GM12891 (cell line): Measurements from ENCODE around the gene DIP2C.
A peak's percentile ranks its signal among the peaks of the same experiment; 100 is the strongest.

ENCODE experiments used
- DNase-seq: peaks from one replicate; pipeline ENCODE4 v3.0.0; 2011; ENCODE audit warnings: low spot score; ENCODE audit not compliant: insufficient read length
- FAIRE-seq: peaks from 2 replicates; lab custom pipeline; 2011; peaks lifted over from hg19 to GRCh38; lab: Jason Lieb, UNC
- PAX5 ChIP-seq: IDR thresholded peaks from 2 replicates; pipeline ENCODE4 v1.6.1; 2011; ENCODE audit warnings: low read length, moderate library complexity, mild to moderate bottlenecking; ENCODE audit not compliant: insufficient read depth, severe bottlenecking
- POLR2A ChIP-seq: IDR thresholded peaks from 2 replicates; pipeline ENCODE4 v1.6.1; 2011; ENCODE audit warnings: low read depth, low read length, control low read depth
- POLR2AphosphoS5 ChIP-seq: IDR thresholded peaks from 2 replicates; pipeline ENCODE4 v1.6.1; 2011; ENCODE audit warnings: low read depth, low read length, control low read depth
- POU2F2 ChIP-seq: IDR thresholded peaks from 2 replicates; pipeline ENCODE4 v1.6.1; 2011; ENCODE audit warnings: low read depth, mild to moderate bottlenecking, control low read depth, low read length, moderate library complexity
- SPI1 ChIP-seq: IDR thresholded peaks from 2 replicates; pipeline ENCODE4 v1.6.1; 2011; ENCODE audit warnings: low read depth, low read length, control low read depth
- TAF1 ChIP-seq: IDR thresholded peaks from 2 replicates; pipeline ENCODE4 v1.6.1; 2011; ENCODE audit warnings: low read depth, low read length, control low read depth

The DIP2C gene

DNA sequence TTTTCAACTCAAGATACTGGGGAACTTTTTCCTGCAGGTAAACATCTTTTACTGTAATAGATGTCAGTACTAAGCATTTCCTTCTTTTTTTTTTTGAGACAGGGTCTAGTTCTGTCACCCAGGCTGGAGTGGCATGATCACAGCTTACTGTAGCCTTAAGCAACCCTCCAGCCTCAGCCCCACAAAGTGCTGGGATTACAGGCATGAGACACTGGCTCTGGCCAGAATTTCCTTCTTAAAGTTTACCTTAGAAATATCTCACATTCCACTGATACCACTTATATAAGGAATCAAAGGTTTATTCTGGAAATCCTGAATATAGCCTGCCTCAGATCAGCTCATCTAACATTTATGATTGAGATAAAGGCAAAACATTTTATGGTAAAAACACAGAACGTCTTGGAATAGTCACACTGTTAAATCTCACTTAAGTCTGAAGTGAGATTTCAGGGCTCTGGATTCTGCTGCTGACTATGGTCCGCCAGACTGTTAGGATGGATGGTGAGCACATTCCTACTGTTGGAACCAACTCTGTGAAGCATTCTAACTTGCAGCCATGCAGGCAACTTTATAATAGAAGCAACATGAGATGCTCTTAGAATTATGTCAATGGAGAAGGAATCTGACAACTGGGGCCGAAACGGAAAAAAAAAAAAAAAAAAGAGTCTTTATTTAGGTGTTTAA, 402.3 kb downstream of the DIP2C start:
- FAIRE-seq, result no peak

GRCh38 chr10:285216-285615, 404.3 kb downstream of the DIP2C start:
- peak; percentile 20 for FAIRE-seq
- TF ChIP-seq POLR2A, result no peak
- TF ChIP-seq POU2F2, result no peak
- no peak for TF ChIP-seq POLR2AphosphoS5
- no peak for TF ChIP-seq PAX5
- no peak for TF ChIP-seq TAF1
- TF ChIP-seq SPI1, result no peak
- DNase-seq, result no peak

More for the DNA sequence above, 402.3 kb downstream of the DIP2C start:
- no peak for DNase-seq
- no peak for TF ChIP-seq SPI1
- no peak for TF ChIP-seq POU2F2
- no peak for TF ChIP-seq PAX5

GRCh38 chr10:283916-284356, 405.5 kb downstream of the DIP2C start:
- peak; percentile 94 for FAIRE-seq
- TF ChIP-seq POU2F2 (no peak), SPI1 (peak; percentile 66), POLR2A (no peak), TAF1 (no peak), POLR2AphosphoS5 (no peak), PAX5 (no peak)
- DNase-seq, result peak; percentile 51

DNA sequence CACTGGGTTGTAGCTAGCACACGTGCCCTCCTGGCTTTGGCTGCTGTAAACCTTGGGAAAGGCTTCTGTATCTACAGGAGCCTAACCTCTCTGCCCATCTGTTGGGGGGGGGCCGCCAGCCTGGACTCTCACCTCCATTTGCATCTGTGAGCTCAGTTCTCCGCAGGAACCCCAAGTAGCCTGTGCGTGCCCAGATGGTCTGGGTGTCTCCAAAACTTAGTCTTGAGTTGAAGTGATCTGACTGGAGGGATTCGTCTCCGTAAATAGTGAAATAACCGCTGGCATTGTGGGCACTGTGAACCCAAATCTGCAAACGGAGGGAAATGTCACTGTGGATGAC, 406.4 kb downstream of the DIP2C start:
- DNase-seq, result no peak
- TF ChIP-seq PAX5, result no peak
- no peak for TF ChIP-seq POU2F2
- TF ChIP-seq SPI1, result no peak
- TF ChIP-seq TAF1, result no peak
- no peak for TF ChIP-seq POLR2A
- TF ChIP-seq POLR2AphosphoS5, result no peak
- no peak for FAIRE-seq

DNA sequence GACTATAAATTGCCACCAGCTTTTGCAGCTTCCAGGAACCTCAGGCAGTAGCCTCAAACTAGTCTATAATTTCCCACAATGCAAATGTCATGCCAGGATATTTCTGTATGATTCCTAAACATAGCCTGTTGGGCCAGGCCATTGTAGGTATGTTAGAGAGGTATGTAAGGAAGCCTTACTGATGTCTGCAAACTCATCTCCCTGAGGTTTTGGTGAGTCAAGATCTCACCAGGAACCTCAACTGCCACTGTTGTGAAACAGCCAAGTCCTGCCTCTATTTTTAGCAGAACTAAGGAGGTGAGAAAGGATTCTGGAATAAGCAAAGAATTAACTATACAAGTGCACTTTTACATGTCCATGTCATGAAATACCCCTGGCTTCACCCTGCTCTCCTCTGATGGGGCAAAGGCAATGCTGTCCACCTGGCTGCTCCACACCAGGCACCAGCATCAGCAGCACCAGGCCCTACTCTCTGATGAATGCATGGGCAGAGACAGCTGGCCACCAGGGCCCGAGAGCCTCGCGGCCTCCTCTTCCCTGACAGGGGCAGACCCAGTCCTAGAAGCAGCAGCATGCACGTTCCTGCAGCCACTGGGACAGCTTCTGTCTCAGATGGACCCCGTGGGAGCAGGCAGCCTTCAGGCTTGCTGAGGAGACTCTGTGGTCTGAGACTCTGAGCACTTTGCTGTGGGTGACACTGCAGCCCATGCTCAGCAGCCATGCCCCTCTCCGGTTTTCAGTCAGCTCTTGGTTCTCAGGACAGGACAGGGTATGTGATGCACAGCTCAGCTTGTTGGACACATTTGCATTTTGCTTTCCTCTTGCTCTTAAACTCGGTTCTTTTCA, 407.0 kb downstream of the DIP2C start:
- TF ChIP-seq POU2F2 (no peak), PAX5 (no peak), TAF1 (no peak), SPI1 (no peak), POLR2AphosphoS5 (no peak), POLR2A (no peak)
- FAIRE-seq, result peak; percentile 38

DNA sequence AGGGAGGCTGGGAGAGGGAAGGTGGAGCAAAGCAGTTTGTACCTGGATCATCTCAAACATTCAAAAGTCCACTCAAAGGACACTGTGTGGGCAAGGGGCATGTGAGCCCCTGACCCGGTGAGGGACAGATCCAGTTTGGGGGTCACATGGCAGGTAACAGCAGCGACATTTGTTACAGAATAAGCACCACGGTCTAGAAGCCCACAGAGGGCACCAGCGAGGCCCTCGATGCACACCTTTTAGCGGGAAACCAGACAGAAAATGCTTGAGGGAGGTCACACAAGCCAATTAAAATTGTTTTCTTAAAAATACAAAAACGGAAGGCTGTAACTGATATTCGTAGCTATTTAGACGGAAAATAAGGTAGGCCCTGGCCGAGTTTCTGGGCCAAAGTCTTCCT, 409.8 kb downstream of the DIP2C start:
- no peak for FAIRE-seq
- no peak for TF ChIP-seq POU2F2
- TF ChIP-seq SPI1, result no peak
- TF ChIP-seq POLR2AphosphoS5, result no peak
- TF ChIP-seq PAX5, result no peak
- TF ChIP-seq POLR2A, result no peak

More for the DNA sequence above, 407.0 kb downstream of the DIP2C start:
- no peak for DNase-seq

DNA sequence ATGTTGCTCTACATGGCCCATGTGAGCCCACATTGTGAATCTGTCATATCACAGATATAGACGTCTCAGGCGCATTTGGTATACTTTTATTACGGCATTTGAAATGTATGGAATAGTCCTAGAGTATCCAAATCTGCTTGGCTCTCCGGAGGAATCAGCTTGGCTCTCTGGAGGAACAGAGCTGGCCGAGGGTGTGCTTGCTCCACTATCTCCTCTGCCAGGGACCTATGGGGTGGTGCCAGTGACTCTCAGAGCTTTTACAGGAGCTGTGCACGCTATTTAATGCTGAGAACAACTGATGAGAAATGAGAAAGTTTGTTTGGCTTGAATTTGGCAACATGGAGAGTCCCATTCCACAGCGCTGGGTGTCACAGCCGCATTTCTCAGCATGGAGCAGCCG, 410.2 kb downstream of the DIP2C start:
- TF ChIP-seq POU2F2, result no peak
- TF ChIP-seq PAX5, result no peak
- no peak for TF ChIP-seq SPI1
- TF ChIP-seq TAF1, result no peak
- no peak for TF ChIP-seq POLR2AphosphoS5
- no peak for TF ChIP-seq POLR2A
- FAIRE-seq (no peak), DNase-seq (no peak)

More for the DNA sequence above, 409.8 kb downstream of the DIP2C start:
- no peak for DNase-seq

DNA sequence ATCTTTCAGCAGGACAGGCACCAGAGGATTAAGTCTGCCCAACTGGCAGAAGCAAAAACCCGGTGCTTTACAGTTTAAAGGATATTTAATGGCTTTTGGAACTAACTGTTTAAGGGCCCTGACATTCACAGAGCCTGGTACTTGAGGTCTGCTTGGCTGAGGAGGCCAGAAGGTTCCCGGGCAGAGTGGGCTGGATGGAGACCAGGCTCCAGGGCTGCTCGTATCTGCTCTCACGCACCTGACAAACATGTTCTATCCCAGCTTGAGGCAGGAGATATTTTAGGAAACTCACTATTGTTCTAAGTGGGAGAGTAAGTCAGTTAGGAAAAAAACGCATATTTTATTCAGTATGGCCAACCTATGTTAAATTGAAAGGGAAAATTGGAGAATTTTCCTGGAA, 410.8 kb downstream of the DIP2C start:
- FAIRE-seq (no peak), DNase-seq (no peak)
- TF ChIP-seq POLR2A, result no peak
- no peak for TF ChIP-seq SPI1
- TF ChIP-seq POU2F2, result no peak
- TF ChIP-seq PAX5, result no peak

GRCh38 chr10:277963-278362, 411.5 kb downstream of the DIP2C start:
- TF ChIP-seq POLR2A (no peak), POU2F2 (no peak), TAF1 (no peak), POLR2AphosphoS5 (no peak), PAX5 (no peak), SPI1 (no peak)
- DNase-seq, result no peak
- no peak for FAIRE-seq
